Astrocyte (in vitro differentiated cells and primary cell): ENCODE results near the gene USP15. TPM values are rescaled to one million over a fixed set of nuclear protein-coding genes. Genes with fewer than 3 reads are reported as not detected.

Experiments used
- DNase-seq: peaks from one replicate; pipeline ENCODE4 v3.0.0-alpha.2; 2010; ENCODE audit warnings: low read depth
- FAIRE-seq: peaks from 2 replicates; lab custom pipeline; 2011; peaks lifted over from hg19 to GRCh38; lab: Jason Lieb, UNC
- H2AFZ ChIP-seq: 2 replicates; pipeline ENCODE4 v1.6.0; 2012; ENCODE audit warnings: low read depth, low read length, inconsistent platforms
- H3K27ac ChIP-seq: 2 replicates; pipeline ENCODE4 v1.5.1; 2011; ENCODE audit warnings: low read depth, low read length, inconsistent platforms
- H3K27me3 ChIP-seq: 2 replicates; pipeline ENCODE4 v1.6.0; 2011; ENCODE audit warnings: low read length, inconsistent platforms; ENCODE audit not compliant: insufficient read depth
- H3K36me3 ChIP-seq: 2 replicates; pipeline ENCODE4 v1.5.1; 2011; ENCODE audit warnings: low read length, inconsistent platforms; ENCODE audit not compliant: insufficient read depth
- H3K4me1 ChIP-seq: 2 replicates; pipeline ENCODE4 v1.5.1; 2011; ENCODE audit warnings: low read length, inconsistent platforms; ENCODE audit not compliant: insufficient read depth
- H3K4me2 ChIP-seq: 2 replicates; pipeline ENCODE4 v1.6.0; 2012; ENCODE audit warnings: low read length, inconsistent platforms
- H3K4me3 ChIP-seq: 2 replicates; pipeline ENCODE4 v1.5.1; 2011; ENCODE audit warnings: low read depth, mild to moderate bottlenecking, low read length, inconsistent platforms; ENCODE audit not compliant: insufficient read depth
- H3K79me2 ChIP-seq: 2 replicates; pipeline ENCODE4 v1.6.0; 2012; ENCODE audit warnings: mild to moderate bottlenecking, low read length, inconsistent platforms; ENCODE audit not compliant: insufficient read depth
- H3K9ac ChIP-seq: 2 replicates; pipeline ENCODE4 v1.6.0; 2012; ENCODE audit warnings: mild to moderate bottlenecking, low read length, inconsistent platforms
- H3K9me3 ChIP-seq: 2 replicates; pipeline ENCODE4 v1.5.1; 2012; ENCODE audit warnings: low read depth, mild to moderate bottlenecking, low read length, inconsistent platforms; ENCODE audit not compliant: insufficient read depth
- H4K20me1 ChIP-seq: 2 replicates; pipeline ENCODE4 v1.6.0; 2012; ENCODE audit warnings: low read length, inconsistent platforms; ENCODE audit not compliant: insufficient read depth
- H3K27ac Mint-ChIP-seq: one replicate; pipeline ENCODE4 v1.8.0; 2021; ENCODE audit warnings: mild to moderate bottlenecking, mixed read lengths; ENCODE audit not compliant: unreplicated experiment
- H3K27me3 Mint-ChIP-seq: one replicate; pipeline ENCODE4 v1.8.0; 2021; ENCODE audit warnings: low read depth, mixed read lengths; ENCODE audit not compliant: unreplicated experiment
- H3K36me3 Mint-ChIP-seq: one replicate; pipeline ENCODE4 v1.8.0; 2021; ENCODE audit warnings: low read depth, mixed read lengths; ENCODE audit not compliant: unreplicated experiment
- H3K4me1 Mint-ChIP-seq: one replicate; pipeline ENCODE4 v1.8.0; 2021; ENCODE audit warnings: low read depth, mixed read lengths; ENCODE audit not compliant: unreplicated experiment
- H3K4me3 Mint-ChIP-seq: one replicate; pipeline ENCODE4 v1.8.0; 2021; ENCODE audit warnings: mild to moderate bottlenecking, moderate library complexity, mixed read lengths; ENCODE audit not compliant: unreplicated experiment
- H3K9me3 Mint-ChIP-seq: one replicate; pipeline ENCODE4 v1.8.0; 2021; ENCODE audit warnings: mild to moderate bottlenecking, mixed read lengths; ENCODE audit not compliant: unreplicated experiment
- EZH2 ChIP-seq: IDR thresholded peaks from 2 replicates; pipeline ENCODE4 v1.6.1; 2012; ENCODE audit warnings: mild to moderate bottlenecking, low read length, inconsistent platforms; ENCODE audit not compliant: insufficient read depth
- total RNA-seq: library from RNA; stranded (reverse); gene quantifications from 2 replicates; pipeline ENCODE4 v1.2.1, GENCODE V29; 2021
- TF ChIP-seq, protein P1 (sequence below): IDR thresholded peaks from 2 replicates; pipeline ENCODE4 v1.5.1; 2011; ENCODE audit warnings: low read depth, mild to moderate bottlenecking, inconsistent platforms, low read length, moderate library complexity; ENCODE audit not compliant: insufficient read depth

The USP15 gene
- total RNA-seq, 1 donor from 2014 or later, result 81.9 TPM

DNA sequence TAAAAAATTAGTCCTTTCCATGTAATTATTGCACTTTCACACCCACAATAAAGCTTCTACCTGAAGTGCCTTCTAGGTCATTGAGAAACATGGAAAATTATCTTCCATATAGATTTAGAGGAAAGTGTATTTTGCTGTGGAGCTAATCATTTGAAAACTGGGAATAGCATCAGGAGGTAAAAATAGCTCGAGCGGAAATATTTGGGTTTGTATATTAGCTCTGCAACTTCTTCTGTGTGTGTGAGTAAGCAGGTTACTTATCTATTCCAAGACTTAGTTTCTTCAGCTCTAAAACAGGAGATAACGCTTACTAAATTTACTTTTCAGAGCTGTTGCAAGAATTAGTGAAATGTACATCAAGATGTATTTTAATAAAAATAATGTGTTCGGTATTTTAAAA, 111.5 kb downstream of the USP15 start:
- H3K4me3 Mint-ChIP-seq, result no peak overlapping the region
- H3K36me3 Mint-ChIP-seq, result peaks cover 14% of the 10 kb centered on the region
- H3K36me3 ChIP-seq, result no peaks in the 10 kb centered on the region
- FAIRE-seq, result no peak
- no peaks in the 10 kb centered on the region for H3K4me1 ChIP-seq
- H3K4me1 Mint-ChIP-seq, result peaks cover 3% of the 10 kb centered on the region
- no peak overlapping the region for H3K27ac ChIP-seq
- H3K27me3 Mint-ChIP-seq, result no peaks in the 10 kb centered on the region
- no peak overlapping the region for H2AFZ ChIP-seq
- H3K9ac ChIP-seq, result no peak overlapping the region
- no peaks in the 10 kb centered on the region for H3K9me3 ChIP-seq
- H3K27me3 ChIP-seq, result no peaks in the 10 kb centered on the region
- peaks cover 7% of the 10 kb centered on the region for H4K20me1 ChIP-seq
- no peak for TF ChIP-seq EZH2
- TF ChIP-seq, protein P1, sequence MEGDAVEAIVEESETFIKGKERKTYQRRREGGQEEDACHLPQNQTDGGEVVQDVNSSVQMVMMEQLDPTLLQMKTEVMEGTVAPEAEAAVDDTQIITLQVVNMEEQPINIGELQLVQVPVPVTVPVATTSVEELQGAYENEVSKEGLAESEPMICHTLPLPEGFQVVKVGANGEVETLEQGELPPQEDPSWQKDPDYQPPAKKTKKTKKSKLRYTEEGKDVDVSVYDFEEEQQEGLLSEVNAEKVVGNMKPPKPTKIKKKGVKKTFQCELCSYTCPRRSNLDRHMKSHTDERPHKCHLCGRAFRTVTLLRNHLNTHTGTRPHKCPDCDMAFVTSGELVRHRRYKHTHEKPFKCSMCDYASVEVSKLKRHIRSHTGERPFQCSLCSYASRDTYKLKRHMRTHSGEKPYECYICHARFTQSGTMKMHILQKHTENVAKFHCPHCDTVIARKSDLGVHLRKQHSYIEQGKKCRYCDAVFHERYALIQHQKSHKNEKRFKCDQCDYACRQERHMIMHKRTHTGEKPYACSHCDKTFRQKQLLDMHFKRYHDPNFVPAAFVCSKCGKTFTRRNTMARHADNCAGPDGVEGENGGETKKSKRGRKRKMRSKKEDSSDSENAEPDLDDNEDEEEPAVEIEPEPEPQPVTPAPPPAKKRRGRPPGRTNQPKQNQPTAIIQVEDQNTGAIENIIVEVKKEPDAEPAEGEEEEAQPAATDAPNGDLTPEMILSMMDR, result no peak
- H3K4me3 ChIP-seq, result no peak overlapping the region
- H3K27ac Mint-ChIP-seq, result no peak overlapping the region
- peak; percentile 4 for DNase-seq
- H3K9me3 Mint-ChIP-seq, result peaks cover 2% of the 10 kb centered on the region
- peaks cover 5% of the 10 kb centered on the region for H3K79me2 ChIP-seq
- no peak overlapping the region for H3K4me2 ChIP-seq

DNA sequence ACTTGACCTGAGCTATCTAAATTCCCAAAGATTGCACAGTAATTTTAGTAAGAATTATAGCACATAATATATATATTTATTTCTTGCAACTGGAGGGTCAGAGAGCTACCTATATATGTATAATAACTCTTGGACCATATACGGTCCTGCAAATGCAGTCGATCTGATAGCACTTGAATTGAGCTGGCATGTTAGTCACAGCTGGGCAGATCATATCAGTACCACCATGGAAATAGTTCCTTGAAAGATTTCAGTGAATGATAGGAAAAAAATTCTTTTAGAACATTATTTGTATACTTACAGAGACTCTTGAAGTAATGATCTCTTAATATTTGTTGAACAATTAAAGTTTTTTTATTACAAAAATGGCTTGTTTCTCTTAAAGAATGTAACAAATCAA, 111.9 kb downstream of the USP15 start:
- TF ChIP-seq EZH2, result no peak
- TF ChIP-seq, protein P1, result no peak

DNA sequence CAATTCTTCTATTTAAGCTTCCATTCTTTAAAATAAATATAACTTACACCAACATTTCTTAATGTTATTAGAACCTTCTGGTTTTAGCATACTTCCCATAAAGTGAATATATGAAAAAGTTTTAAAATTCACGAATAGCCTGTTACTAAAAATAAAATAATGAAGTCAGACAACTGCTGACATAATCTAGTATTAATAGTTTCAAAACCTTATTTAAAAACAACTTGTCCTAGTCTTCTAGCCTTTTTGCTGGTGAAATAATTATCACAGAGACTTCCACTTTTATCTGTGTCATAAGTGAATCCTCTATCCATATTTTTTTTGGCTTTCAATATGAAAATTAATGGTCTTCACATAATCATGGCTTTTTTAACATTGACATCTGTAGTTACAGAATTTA, 112.6 kb downstream of the USP15 start:
- peaks cover 3% of the 10 kb centered on the region for H3K4me1 Mint-ChIP-seq
- Histone ChIP-seq H3K36me3 (no peaks in the 10 kb centered on the region), H3K27me3 (no peaks in the 10 kb centered on the region), H2AFZ (no peak overlapping the region), H3K4me3 (no peak overlapping the region), H3K9me3 (no peaks in the 10 kb centered on the region), H3K27ac (no peak overlapping the region), H3K4me2 (no peak overlapping the region), H4K20me1 (peaks cover 7% of the 10 kb centered on the region), H3K79me2 (peaks cover 5% of the 10 kb centered on the region), H3K4me1 (no peaks in the 10 kb centered on the region), H3K9ac (no peak overlapping the region)
- peaks cover 10% of the 10 kb centered on the region for H3K36me3 Mint-ChIP-seq
- no peaks in the 10 kb centered on the region for H3K27me3 Mint-ChIP-seq
- no peak for FAIRE-seq
- TF ChIP-seq, protein P1, result no peak
- TF ChIP-seq EZH2, result no peak
- DNase-seq, result no peak
- H3K4me3 Mint-ChIP-seq, result no peak overlapping the region
- H3K9me3 Mint-ChIP-seq, result peaks cover 2% of the 10 kb centered on the region
- H3K27ac Mint-ChIP-seq, result no peak overlapping the region

More for the DNA sequence above, 111.9 kb downstream of the USP15 start:
- H3K27me3 ChIP-seq, result no peaks in the 10 kb centered on the region
- H3K9ac ChIP-seq, result no peak overlapping the region
- DNase-seq (no peak), FAIRE-seq (no peak)
- peaks cover 7% of the 10 kb centered on the region for H4K20me1 ChIP-seq
- Mint-ChIP-seq H3K4me1 (peaks cover 3% of the 10 kb centered on the region), H3K36me3 (peaks cover 11% of the 10 kb centered on the region), H3K4me3 (no peak overlapping the region), H3K9me3 (peaks cover 2% of the 10 kb centered on the region), H3K27ac (no peak overlapping the region), H3K27me3 (no peaks in the 10 kb centered on the region)
- H3K36me3 ChIP-seq, result no peaks in the 10 kb centered on the region
- no peaks in the 10 kb centered on the region for H3K9me3 ChIP-seq
- no peak overlapping the region for H3K27ac ChIP-seq
- no peak overlapping the region for H2AFZ ChIP-seq
- no peak overlapping the region for H3K4me3 ChIP-seq
- no peaks in the 10 kb centered on the region for H3K4me1 ChIP-seq
- H3K79me2 ChIP-seq, result peaks cover 5% of the 10 kb centered on the region
- no peak overlapping the region for H3K4me2 ChIP-seq
